Adipocyte (in vitro differentiated cells): ENCODE results near the gene BCL11B.

Source experiments
- DNase-seq: peaks from one replicate; pipeline ENCODE4 v3.0.0-alpha.2; 2015; ENCODE audit warnings: low read depth
- H3K27me3 ChIP-seq: replicated peaks from 2 replicates; pipeline ENCODE4 v1.7.0; 2013; ENCODE audit warnings: mild to moderate bottlenecking, low read length, moderate library complexity; ENCODE audit not compliant: control insufficient read depth, insufficient read depth
- H3K36me3 ChIP-seq: 2 replicates; pipeline ENCODE4 v1.7.0; 2013; ENCODE audit warnings: low read length, mild to moderate bottlenecking, moderate library complexity; ENCODE audit not compliant: control insufficient read depth, insufficient read depth, severe bottlenecking
- H3K4me1 ChIP-seq: 2 replicates; pipeline ENCODE4 v1.7.0; 2013; ENCODE audit warnings: mild to moderate bottlenecking, low read length, moderate library complexity; ENCODE audit not compliant: control insufficient read depth, insufficient read depth
- H3K4me3 ChIP-seq: 2 replicates; pipeline ENCODE4 v1.7.0; 2013; ENCODE audit warnings: mild to moderate bottlenecking, low read length, moderate library complexity
- H3K9ac ChIP-seq: 2 replicates; pipeline ENCODE4 v1.7.0; 2013; ENCODE audit warnings: mild to moderate bottlenecking, low read length, moderate library complexity
- H3K9me3 ChIP-seq: 2 replicates; pipeline ENCODE4 v1.7.0; 2013; ENCODE audit warnings: mild to moderate bottlenecking, low read length, moderate library complexity; ENCODE audit not compliant: control insufficient read depth

BCL11B gene

DNA sequence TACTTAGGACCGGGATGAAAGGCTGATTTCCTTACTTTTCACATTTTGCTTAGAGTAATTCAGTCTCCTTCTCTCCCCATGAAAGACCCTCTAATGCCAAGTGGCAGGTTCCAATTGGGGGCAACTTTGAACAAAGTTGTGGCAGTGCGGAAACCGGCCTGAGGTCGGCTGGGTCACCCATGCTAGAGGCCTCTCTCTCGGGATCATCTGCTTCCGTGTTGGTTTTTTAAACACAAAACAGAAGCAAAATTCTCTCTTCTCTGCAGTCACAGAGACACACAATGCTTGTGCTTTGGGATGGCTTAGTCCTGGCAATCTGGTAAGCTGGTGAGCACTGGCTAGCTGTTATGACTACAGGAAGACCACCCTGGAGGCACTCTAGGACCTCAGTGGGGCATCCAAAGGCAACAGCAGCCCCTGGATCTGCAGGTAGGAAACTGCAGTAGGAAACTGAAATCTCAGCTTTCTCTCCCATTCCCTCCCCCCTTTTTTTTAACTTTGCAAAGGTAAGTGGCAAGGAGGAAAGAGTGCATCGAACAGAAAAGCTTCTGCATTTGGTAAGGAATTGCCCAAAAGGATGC, 102.1 kb downstream of the BCL11B start:
- Histone ChIP-seq H3K9ac (no peak overlapping the region), H3K36me3 (no peaks in the 10 kb centered on the region), H3K4me3 (no peak overlapping the region), H3K4me1 (no peaks in the 10 kb centered on the region), H3K27me3 (no peaks in the 10 kb centered on the region), H3K9me3 (no peaks in the 10 kb centered on the region)
- DNase-seq = no peak

DNA sequence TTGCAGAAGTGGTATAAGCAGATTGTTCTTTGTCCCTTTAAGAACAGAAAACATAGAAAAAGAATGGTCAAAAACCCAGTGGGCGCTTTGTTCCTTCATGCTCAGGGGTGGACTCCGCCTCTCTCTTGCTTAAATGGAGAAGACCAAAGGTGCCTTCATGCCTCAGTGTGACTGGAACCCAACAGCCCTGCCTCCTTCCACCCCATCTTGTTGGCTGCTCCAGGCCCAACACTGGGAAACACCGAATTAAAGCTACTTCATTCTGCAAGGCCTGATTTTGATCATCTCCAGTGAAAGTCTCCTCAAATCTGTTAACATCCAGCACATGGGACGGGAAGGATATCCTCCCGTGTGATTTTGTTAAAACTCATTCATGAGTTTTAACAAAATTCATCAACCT, 103.7 kb downstream of the BCL11B start:
- DNase-seq = no peak
- Histone ChIP-seq H3K9ac (no peak overlapping the region), H3K4me1 (no peaks in the 10 kb centered on the region), H3K4me3 (no peak overlapping the region), H3K9me3 (no peaks in the 10 kb centered on the region), H3K27me3 (peaks cover 4% of the 10 kb centered on the region), H3K36me3 (no peaks in the 10 kb centered on the region)

- no peaks in the 10 kb centered on the region for H3K36me3 ChIP-seq
- peaks cover 2% of the 10 kb centered on the region for H3K9me3 ChIP-seq
- H3K27me3 ChIP-seq = peaks cover 4% of the 10 kb centered on the region
- H3K4me3 ChIP-seq = no peak overlapping the region
- no peak for DNase-seq
- H3K4me1 ChIP-seq = no peaks in the 10 kb centered on the region
- no peak overlapping the region for H3K9ac ChIP-seq
These were observed 105.5 kb downstream of the BCL11B start for GRCh38 chr14:99166506-99166905.

DNA sequence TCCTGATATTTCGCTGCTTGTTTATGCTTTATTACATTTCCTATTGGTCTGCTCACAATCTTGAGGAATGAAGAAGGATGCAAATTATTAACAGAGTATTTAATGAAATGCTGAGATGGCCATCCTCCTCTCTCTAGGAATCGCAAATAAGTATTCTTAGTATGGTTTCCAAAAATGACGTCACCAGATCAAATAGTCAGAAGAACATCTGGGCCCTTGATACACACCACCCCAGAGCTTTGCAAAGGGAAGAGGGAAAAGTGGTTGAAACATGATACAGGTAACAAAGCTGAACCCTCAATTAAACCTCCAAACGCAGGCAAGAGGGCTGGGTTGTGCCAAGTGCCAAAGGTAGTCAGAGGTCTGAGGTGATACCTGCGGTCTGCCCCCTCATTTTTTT, 107.3 kb downstream of the BCL11B start:
- H3K4me3 ChIP-seq = no peak overlapping the region
- peaks cover 4% of the 10 kb centered on the region for H3K27me3 ChIP-seq
- no peak overlapping the region for H3K9ac ChIP-seq
- H3K9me3 ChIP-seq = peaks cover 3% of the 10 kb centered on the region
- no peaks in the 10 kb centered on the region for H3K36me3 ChIP-seq
- H3K4me1 ChIP-seq = no peaks in the 10 kb centered on the region
- DNase-seq = no peak

DNA sequence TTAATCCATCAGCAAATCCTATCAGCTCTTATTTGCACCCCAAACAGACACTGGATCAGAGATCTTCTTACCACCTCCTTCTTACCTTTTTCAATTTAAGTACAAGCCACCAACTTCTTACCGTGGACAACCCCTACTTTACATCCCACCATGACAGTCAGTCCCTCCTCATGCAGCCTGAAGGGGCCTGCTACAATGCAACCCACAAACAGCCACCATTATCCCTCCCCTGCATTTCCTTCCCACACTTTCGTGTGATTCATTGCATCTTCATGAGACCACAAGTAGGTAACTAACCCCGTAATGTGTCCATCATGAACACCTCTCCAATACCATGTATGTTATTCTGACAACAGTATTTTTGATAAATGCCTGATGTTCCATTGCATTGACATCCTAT, 108.6 kb downstream of the BCL11B start:
- H3K9ac ChIP-seq = no peak overlapping the region
- H3K36me3 ChIP-seq = no peaks in the 10 kb centered on the region
- no peak for DNase-seq
- peaks cover 3% of the 10 kb centered on the region for H3K9me3 ChIP-seq
- H3K4me1 ChIP-seq = no peaks in the 10 kb centered on the region
- H3K27me3 ChIP-seq = peaks cover 4% of the 10 kb centered on the region
- H3K4me3 ChIP-seq = no peak overlapping the region

DNA sequence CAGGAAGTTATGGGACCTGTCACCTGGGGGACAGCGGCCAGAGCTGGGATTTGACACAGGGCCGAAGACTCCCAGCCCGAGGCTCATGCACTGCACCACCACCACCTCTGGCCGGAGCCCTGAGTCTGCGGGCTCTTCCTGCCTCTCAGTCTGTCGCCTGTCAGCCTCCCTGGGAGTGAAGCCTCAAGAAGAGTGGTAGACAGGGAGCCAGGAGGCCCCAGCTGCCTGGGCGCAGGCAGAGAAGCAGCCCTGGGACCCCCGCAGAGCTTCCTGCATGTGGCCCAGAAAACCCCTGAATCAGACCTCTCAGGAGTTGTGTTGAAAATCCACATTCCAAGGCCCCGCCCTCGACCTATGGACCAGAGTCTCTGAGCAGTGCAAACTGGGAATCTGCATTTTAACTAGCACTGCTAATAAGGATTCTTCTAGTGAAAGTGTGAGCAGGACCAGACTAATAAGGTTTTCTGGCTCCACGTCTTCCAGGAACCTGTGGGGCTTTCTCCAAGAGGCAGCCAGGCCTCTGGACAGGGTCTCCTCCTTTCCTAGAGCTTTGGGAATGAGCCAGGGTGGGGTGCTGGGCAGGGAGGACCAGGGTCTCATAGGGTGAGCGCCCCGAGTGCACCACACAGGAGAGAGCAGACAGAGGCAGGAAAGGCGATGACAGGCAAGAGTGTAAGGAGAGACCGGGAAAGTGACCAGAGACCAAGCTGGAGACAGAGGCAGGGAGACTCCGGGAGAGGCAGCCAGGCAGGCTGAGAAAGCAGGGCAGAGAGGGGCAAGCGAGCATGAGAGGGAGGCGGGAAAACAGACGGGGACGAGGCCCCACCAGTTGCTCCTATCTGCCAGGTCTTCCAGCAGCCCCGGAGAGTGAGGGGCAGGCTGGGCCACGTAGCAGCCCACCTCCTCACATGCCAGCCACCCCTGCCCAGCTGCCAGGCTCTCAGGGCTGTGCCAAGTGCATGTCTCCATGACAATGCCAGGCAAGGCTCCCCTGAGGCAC, 112.4 kb downstream of the BCL11B start:
- DNase-seq = no peak
- Histone ChIP-seq H3K36me3 (no peaks in the 10 kb centered on the region), H3K27me3 (peaks cover 4% of the 10 kb centered on the region), H3K9me3 (peaks cover 3% of the 10 kb centered on the region), H3K9ac (no peak overlapping the region), H3K4me1 (peaks cover 15% of the 10 kb centered on the region), H3K4me3 (no peak overlapping the region)

DNA sequence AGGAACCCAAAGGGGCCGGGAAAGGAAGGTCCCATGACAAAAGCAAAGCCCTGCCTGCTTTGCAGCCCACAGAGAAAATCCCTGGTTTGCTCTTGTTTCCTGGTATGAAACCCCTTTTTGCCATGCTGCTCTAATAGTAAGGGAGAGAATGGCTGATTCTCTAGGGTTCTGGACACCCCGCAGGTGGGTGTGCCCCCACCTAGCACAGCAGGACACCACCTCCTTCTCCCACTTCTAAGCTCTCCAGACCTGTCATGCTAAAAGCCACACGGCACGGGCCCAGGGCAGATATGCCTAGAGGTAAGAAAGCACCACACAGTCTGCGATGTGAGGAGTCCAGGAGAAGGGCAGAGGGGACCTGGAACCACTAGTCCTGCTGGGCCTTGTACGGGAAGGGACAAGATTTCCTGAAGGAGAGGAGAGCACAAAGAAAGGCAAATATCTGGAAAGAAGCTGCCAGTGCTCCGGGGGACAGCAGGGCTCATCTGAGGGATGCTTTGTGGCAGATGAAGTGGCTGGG, 113.3 kb downstream of the BCL11B start:
- peaks cover 4% of the 10 kb centered on the region for H3K27me3 ChIP-seq
- no peak for DNase-seq
- H3K4me3 ChIP-seq = no peak overlapping the region
- peaks cover 15% of the 10 kb centered on the region for H3K4me1 ChIP-seq
- no peaks in the 10 kb centered on the region for H3K36me3 ChIP-seq
- H3K9ac ChIP-seq = no peak overlapping the region
- H3K9me3 ChIP-seq = peaks cover 4% of the 10 kb centered on the region

DNA sequence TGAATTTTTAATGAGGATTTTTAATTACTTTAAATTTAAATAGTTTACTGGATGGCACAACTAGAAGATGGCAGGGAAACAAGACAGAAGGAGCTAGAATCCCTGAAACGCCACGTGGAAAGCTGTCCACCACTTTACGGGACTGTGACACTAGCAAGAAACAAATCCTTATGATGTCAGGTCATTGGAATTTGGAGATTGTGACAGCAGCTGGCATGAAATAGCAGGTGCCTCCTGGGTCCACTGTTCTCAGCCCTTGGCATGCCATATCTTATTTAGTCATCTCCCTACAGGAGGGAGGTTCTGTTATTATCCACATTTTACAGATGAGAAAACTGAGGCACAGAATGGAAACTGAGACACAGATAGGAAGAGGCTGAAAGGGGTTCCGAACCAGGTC, 113.8 kb downstream of the BCL11B start:
- H3K9ac ChIP-seq = no peak overlapping the region
- no peaks in the 10 kb centered on the region for H3K36me3 ChIP-seq
- H3K27me3 ChIP-seq = no peaks in the 10 kb centered on the region
- no peak overlapping the region for H3K4me3 ChIP-seq
- H3K9me3 ChIP-seq = peaks cover 7% of the 10 kb centered on the region
- no peak for DNase-seq
- H3K4me1 ChIP-seq = peaks cover 15% of the 10 kb centered on the region

DNA sequence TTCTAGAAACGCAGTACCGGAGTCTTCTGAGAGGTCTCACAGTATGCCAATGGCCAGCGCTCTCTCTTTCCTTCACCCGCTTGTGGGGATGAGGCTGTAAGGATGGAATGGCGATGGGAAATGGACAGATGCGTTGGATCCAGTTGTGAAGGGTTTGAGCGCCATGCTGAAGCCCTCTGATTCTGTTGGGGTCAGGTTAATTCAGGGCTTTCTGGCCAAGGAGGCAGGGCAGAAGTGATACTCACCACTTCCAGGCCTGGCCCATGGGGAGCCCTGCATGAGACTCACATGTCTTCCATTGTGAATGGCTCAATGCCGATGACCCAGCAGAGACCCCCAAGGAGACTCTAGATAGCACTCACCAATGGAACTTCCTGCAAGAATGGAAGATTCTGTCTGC, 114.3 kb downstream of the BCL11B start:
- Histone ChIP-seq H3K27me3 (no peaks in the 10 kb centered on the region), H3K9ac (no peak overlapping the region), H3K4me1 (peaks cover 15% of the 10 kb centered on the region), H3K9me3 (peaks cover 7% of the 10 kb centered on the region), H3K4me3 (no peak overlapping the region), H3K36me3 (no peaks in the 10 kb centered on the region)
- DNase-seq = no peak

- H3K27me3 ChIP-seq = no peaks in the 10 kb centered on the region
- H3K36me3 ChIP-seq = no peaks in the 10 kb centered on the region
- H3K9me3 ChIP-seq = peaks cover 7% of the 10 kb centered on the region
- H3K9ac ChIP-seq = no peak overlapping the region
- no peak for DNase-seq
- H3K4me1 ChIP-seq = peaks cover 15% of the 10 kb centered on the region
- H3K4me3 ChIP-seq = no peak overlapping the region
These were observed 114.8 kb downstream of the BCL11B start for GRCh38 chr14:99157246-99157645.

DNA sequence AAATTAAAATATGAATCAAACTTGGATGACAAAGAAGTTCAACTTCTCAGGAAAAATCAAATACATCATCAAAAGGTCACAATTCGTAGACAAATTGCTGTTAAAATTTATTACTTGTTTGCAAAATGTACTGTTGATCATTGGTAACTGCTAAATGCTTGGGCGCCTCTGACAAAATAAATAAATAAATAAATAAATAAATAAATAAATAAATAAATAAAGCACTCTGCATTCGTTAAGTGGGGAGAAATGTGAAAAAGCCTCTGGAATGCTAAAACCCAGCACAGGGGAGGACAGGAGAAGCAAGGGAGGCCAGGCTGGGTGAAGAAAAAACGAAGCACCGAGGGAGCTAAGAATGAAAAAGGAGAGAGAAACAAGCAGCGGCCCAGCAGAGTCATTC, 115.2 kb downstream of the BCL11B start:
- Histone ChIP-seq H3K4me3 (no peak overlapping the region), H3K9me3 (peaks cover 7% of the 10 kb centered on the region), H3K9ac (no peak overlapping the region), H3K27me3 (no peaks in the 10 kb centered on the region), H3K36me3 (no peaks in the 10 kb centered on the region), H3K4me1 (peaks cover 15% of the 10 kb centered on the region)
- no peak for DNase-seq
